GM12801 (cell line): ENCODE measurements around the gene PDE8B.

ENCODE experiments used
- CTCF ChIP-seq: IDR thresholded peaks from one replicate; pipeline ENCODE4 v1.5.1; 2011; ENCODE audit warnings: control low read depth; ENCODE audit not compliant: insufficient read length; ENCODE audit errors: extremely low read depth

PDE8B gene

DNA sequence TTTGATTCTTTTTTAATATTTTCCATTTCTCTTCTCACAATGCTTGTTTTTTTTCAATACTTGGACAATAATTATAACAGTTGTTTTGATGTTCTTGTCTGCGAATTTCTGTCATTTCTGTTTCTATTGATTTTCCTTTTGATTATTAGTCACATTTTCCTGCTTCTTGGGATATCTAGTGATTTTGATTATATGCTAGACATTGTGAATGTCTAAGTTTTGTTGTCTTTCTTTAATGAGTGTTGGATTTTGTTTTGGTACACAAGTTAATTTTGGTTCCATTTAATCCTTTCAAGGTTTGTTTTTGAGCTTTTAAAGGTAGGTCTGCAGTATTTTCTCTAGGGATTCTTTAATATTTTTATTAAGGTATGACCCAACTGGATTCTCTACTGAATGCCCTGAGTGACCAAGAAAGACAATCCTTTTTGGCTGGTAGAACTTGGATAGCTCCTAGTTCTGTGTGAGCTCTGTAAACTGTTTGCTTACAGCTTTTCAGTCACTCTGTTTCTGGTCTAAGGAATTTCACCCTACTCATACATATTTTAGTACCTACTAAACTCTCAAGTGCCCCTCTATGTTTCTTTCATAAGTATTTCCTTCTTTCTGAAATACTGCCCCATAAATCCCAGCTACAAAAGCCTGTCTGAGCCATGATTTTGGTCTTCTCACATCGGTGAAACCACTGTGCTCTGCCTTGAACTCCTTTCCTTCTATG is 12.5 kb upstream of the PDE8B start:
- TF ChIP-seq CTCF = no peak

GRCh38 chr5:77200663-77201062 is 9.8 kb upstream of the PDE8B start:
- no peak for TF ChIP-seq CTCF

DNA sequence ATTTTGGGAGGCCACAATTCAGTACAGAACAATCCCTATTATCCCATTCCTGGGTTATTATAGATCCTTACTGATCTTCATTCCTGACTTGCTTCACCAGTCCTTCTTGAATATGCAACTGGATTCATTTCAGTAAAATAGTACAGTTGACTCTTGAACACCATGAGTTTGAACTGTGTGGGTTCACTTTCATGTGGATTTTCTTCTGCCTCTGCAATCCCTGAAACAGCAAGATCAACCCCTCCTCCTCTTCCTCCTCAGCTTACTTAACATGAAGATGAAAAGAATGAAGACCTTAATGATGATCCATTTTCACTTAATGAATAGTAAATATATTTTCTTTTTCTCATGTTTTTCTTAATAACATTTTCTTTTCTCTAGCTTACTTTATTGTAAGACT is 8.3 kb upstream of the PDE8B start:
- no peak for TF ChIP-seq CTCF

DNA sequence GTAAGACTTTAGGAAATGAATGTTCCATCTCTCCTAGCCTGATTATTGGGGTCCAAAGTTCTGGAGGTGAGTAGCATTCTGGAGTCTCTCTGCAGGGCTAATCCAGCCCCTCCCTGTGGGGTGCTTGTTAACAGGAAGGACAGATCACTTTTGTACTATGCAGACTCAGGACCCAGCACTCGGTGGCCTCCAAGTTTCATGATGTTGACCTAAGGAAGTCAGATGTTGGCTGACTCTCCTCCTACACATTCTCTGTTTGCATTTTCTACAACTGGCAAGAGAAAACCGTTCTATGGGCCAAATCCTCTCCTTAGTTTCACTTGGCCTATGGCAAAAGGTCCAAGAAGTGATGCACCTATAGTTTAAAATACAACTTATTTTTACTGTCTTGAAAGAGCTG is 5.5 kb upstream of the PDE8B start:
- TF ChIP-seq CTCF = no peak

- no peak for TF ChIP-seq CTCF
Measured at GRCh38 chr5:77208507-77209163, 1.8 kb upstream of the PDE8B start.

DNA sequence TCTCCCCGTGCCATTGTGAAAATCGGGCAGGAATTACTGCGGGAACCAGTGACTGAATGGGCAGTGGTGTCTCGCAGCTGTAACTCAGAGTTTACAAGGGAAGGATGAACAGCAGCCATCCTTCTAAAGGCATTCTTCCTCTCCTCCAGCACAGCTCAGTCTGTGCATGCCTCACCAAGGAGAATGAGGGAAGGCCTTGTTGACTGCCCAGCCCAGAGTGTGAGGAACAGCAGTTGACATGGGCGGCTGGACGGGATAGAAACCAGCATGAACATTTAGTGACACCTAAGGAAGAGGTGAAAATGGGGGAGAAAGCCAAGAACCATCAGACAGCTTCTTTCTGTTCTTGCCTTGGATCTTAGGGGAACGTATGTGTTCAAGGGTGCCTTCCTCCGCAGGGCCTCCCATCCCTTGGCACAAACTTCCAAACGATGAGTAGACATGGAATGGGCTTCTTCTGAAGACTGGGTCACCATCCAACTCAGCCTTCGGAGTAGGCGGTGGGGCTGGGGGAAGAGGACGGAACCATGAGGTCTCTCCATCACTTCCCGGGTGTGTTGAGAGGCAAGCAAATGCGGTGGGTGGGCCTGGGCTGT is 887 bp upstream of the PDE8B start:
- no peak for TF ChIP-seq CTCF

GRCh38 chr5:77210964-77211690 is 647 bp downstream of the PDE8B start:
- no peak for TF ChIP-seq CTCF
